ENCODE measurements around the gene SLC2A9. TPM values are rescaled to one million over a fixed set of nuclear protein-coding genes. Genes with fewer than 3 reads are reported as not detected.

SLC2A9 gene
- total RNA-seq, 6 donors from 2014 or later, result 5.4 to 25.1 (median 13.0) TPM

- WGBS, 2 donors, result 70 to 78% methylated on average over 3 of the region's 3 CpGs
These were observed 49.6 kb downstream of the SLC2A9 start for GRCh38 chr4:9971711-9972110.

GRCh38 chr4:9970399-9971011 lies 50.8 kb downstream of the SLC2A9 start:
- ATAC-seq (ENCODE audit: low FRiP score in 2 of 2), result no peak
- Histone ChIP-seq H3K27me3 (no peaks in the 10 kb centered on the region), H3K36me3 (no peaks in the 10 kb centered on the region), H3K27ac (no peak overlapping the region), H3K4me3 (no peak overlapping the region), H3K9me3 (no peaks in the 10 kb centered on the region), H3K4me1 (no peaks in the 10 kb centered on the region)
- TF ChIP-seq POLR2AphosphoS5 (IDR thresholded peaks at IDR 0.05), result no peak
- TF ChIP-seq CTCF (IDR thresholded peaks at IDR 0.05), result no peak
- TF ChIP-seq EP300 (IDR thresholded peaks at IDR 0.05), result no peak
- no peak for TF ChIP-seq POLR2A (IDR thresholded peaks at IDR 0.05)
- WGBS, 2 donors, result 84 to 86% methylated on average over 6 of the region's 6 CpGs
- peak in 1 of 2 donors; percentile 52 for DNase-seq

More at GRCh38 chr4:9971711-9972110, 49.6 kb downstream of the SLC2A9 start:
- no peaks in the 10 kb centered on the region for H3K9me3 ChIP-seq
- no peaks in the 10 kb centered on the region for H3K36me3 ChIP-seq
- TF ChIP-seq CTCF (IDR thresholded peaks at IDR 0.05) (no peak), EP300 (IDR thresholded peaks at IDR 0.05) (no peak), POLR2A (IDR thresholded peaks at IDR 0.05) (no peak), POLR2AphosphoS5 (IDR thresholded peaks at IDR 0.05) (no peak)
- ATAC-seq (ENCODE audit: low FRiP score in 2 of 2) (no peak), DNase-seq (no peak)
- no peaks in the 10 kb centered on the region for H3K4me1 ChIP-seq
- no peaks in the 10 kb centered on the region for H3K27me3 ChIP-seq
- H3K4me3 ChIP-seq, result no peak overlapping the region
- H3K27ac ChIP-seq, result no peak overlapping the region

GRCh38 chr4:9969526-9970398 lies 51.5 kb downstream of the SLC2A9 start:
- DNase-seq (no peak), ATAC-seq (ENCODE audit: low FRiP score in 2 of 2) (no peak)
- H3K27ac ChIP-seq, result no peak overlapping the region
- TF ChIP-seq POLR2AphosphoS5 (IDR thresholded peaks at IDR 0.05), result no peak
- no peak for TF ChIP-seq POLR2A (IDR thresholded peaks at IDR 0.05)
- H3K4me3 ChIP-seq, result no peak overlapping the region
- WGBS, 2 donors, result 94 to 95% methylated on average over 7 of the region's 7 CpGs
- no peaks in the 10 kb centered on the region for H3K9me3 ChIP-seq
- H3K36me3 ChIP-seq, result no peaks in the 10 kb centered on the region
- no peaks in the 10 kb centered on the region for H3K27me3 ChIP-seq
- H3K4me1 ChIP-seq, result peaks cover 0 to 3% (median 0%) of the 10 kb centered on the region in 4 donors

GRCh38 chr4:9968472-9968871 lies 52.8 kb downstream of the SLC2A9 start:
- Histone ChIP-seq H3K27me3 (no peaks in the 10 kb centered on the region), H3K9me3 (no peaks in the 10 kb centered on the region), H3K4me3 (no peak overlapping the region), H3K36me3 (no peaks in the 10 kb centered on the region), H3K27ac (no peak overlapping the region), H3K4me1 (peaks cover 0 to 3% (median 0%) of the 10 kb centered on the region in 4 donors)
- no peak for DNase-seq
- no peak for TF ChIP-seq CTCF (IDR thresholded peaks at IDR 0.05)
- no peak for TF ChIP-seq EP300 (IDR thresholded peaks at IDR 0.05)
- no peak for TF ChIP-seq POLR2AphosphoS5 (IDR thresholded peaks at IDR 0.05)
- no peak for TF ChIP-seq POLR2A (IDR thresholded peaks at IDR 0.05)
- no peak for ATAC-seq (ENCODE audit: low FRiP score in 2 of 2)

- H3K4me1 ChIP-seq, result peaks cover 0 to 3% (median 0%) of the 10 kb centered on the region in 4 donors
- H3K4me3 ChIP-seq, result no peak overlapping the region
- no peaks in the 10 kb centered on the region for H3K36me3 ChIP-seq
- ATAC-seq (ENCODE audit: low FRiP score in 2 of 2) (no peak), DNase-seq (peak; percentile 26 to 38)
- no peak overlapping the region for H3K27ac ChIP-seq
- H3K27me3 ChIP-seq, result no peaks in the 10 kb centered on the region
- no peak for TF ChIP-seq POLR2A (IDR thresholded peaks at IDR 0.05)
- no peak for TF ChIP-seq CTCF (IDR thresholded peaks at IDR 0.05)
- TF ChIP-seq EP300 (IDR thresholded peaks at IDR 0.05), result no peak
- no peak for TF ChIP-seq POLR2AphosphoS5 (IDR thresholded peaks at IDR 0.05)
- no peaks in the 10 kb centered on the region for H3K9me3 ChIP-seq
- WGBS, 2 donors, result 56 to 58% methylated on average over 7 of the region's 7 CpGs
These were observed 56.4 kb downstream of the SLC2A9 start for GRCh38 chr4:9964879-9965278.
